Measurements from ENCODE around the gene ANP32E. TPM values are rescaled to one million over a fixed set of nuclear protein-coding genes. Genes with fewer than 3 reads are reported as not detected.

Gene ANP32E
- total and polyA plus RNA-seq, 2 of the 8 experiments (the other 6 are each of a cell fraction or from before 2014, with no cell fraction given) = 20.7 to 123 TPM

DNA sequence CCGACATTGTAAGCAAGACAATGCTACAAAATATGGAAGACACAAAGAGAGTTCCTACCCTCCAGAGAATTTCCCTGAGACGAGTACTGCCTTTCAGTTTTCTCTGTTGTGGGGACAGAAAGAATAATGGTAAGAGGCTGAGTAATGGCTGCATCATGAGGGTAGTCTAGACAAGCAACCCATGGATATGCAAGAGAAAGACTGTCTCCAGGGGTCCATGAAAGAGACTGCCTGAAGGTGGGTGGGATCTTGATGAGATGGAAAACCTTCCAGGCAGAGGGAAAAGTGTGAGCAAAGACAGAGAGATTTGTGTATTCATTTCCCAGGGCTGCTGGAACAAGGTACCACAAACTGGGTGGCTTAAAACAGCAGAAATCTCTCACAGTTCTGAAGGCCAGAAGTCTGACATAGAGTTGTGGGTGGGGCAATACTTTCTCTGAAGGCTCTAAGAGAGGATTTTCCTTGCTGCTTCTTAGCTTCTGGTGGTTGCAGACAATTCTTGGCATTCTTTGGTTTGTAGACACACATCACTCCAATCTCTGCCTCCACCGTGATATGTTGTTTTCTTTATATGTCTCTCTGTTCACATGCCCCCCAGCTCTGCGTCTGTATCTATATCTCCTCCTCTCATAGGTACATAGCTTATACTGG is 41.4 kb downstream of the ANP32E start (continued):
- TF ChIP-seq RBBP5 (IDR thresholded peaks at IDR 0.05; ENCODE audit: borderline replicate concordance, low read depth, low read length) = no peak

Data from H1 (cell line).